Right lobe of liver (tissue), 6 donors: Measurements from ENCODE around the gene UNC5B. TPM values are rescaled to one million over a fixed set of nuclear protein-coding genes. Genes with fewer than 3 reads are reported as not detected.

Experiments
- ATAC-seq, 4 donors: fragments of 200-7000 bp; cut with Tn5 transposase; one replicate each; pipeline ENCODE4 v1.9.1; 2020; ENCODE audit warnings: mild to moderate bottlenecking in 4 of 4, moderate library complexity in 4 of 4
- DNase-seq, 3 donors: peaks; one replicate each; pipeline ENCODE4 v3.0.0-alpha.2; 2020
- H3K27ac ChIP-seq, 3 donors: fragments of 200-600 bp; one replicate each; pipeline ENCODE4 v1.8.0; 2022
- H3K27me3 ChIP-seq, 2 donors: fragments of 200-600 bp; one replicate each; pipeline ENCODE4 v1.8.0; 2022
- H3K36me3 ChIP-seq, 4 donors: fragments of 200-600 bp; sonication (generic) in 1 of 4; one replicate each; pipeline versions ENCODE4 v1.5.1 to v1.8.0; 2017 to 2022; ENCODE audit warnings: control low read depth in 1 of 4
- H3K4me1 ChIP-seq, 4 donors: fragments of 200-600 bp; sonication (generic) in 1 of 4; one replicate each; pipeline versions ENCODE4 v1.5.1 to v1.8.0; 2017 to 2022; ENCODE audit warnings: control low read depth in 1 of 4
- H3K4me3 ChIP-seq, 3 donors: fragments of 200-600 bp; one replicate each; pipeline ENCODE4 v1.8.0; 2022
- H3K9me3 ChIP-seq, 4 donors: fragments of 200-600 bp; sonication (generic) in 1 of 4; one replicate each; pipeline versions ENCODE4 v1.5.1 to v1.8.0; 2017 to 2022; ENCODE audit warnings: control low read depth in 1 of 4
- CTCF ChIP-seq, 4 donors: fragments of 200-600 bp in 3 of 4; fragments of 450-650 bp in 1 of 4; IDR thresholded peaks; one replicate each; pipeline versions ENCODE4 v1.5.1 to v1.8.0; 2016 to 2022; ENCODE audit warnings: antibody characterized with exemption in 4 of 4, mild to moderate bottlenecking in 2 of 4
- POLR2A ChIP-seq: fragments of 450-650 bp; IDR thresholded peaks from one replicate; pipeline ENCODE4 v1.6.1; 2017; ENCODE audit warnings: antibody characterized with exemption, mild to moderate bottlenecking
- WGBS: methylation state at CpG from one replicate; pipeline ENCODE4 v1.1.6; 2018; ENCODE audit warnings: low coverage, low lambda C conversion rate; ENCODE audit not compliant: insufficient coverage; ENCODE audit errors: missing lambda C conversion rate; 5-methylcytosine and 5-hydroxymethylcytosine counted together
- intact Hi-C, 2 donors: fragments of 100-400 bp; cut with DNase I; formaldehyde crosslinking; loops; one replicate each; pipeline versions ENCODE4 v1.11.2 to v1.14.1; 2022
- total RNA-seq, 6 experiments: library from RNA; depleted of rRNA in 2 of 6; stranded (reverse); fragments of >200 nt in 2 of 6; fragmentation: NEBNext Ultra II Directional in 3 of 6; extraction: Animal tissue kit (Norgen Biotek cat#: 25700) in 3 of 6; gene quantifications; one replicate each; pipeline versions ENCODE4 v1.1.0 to v1.2.4, GENCODE V29; 2016 to 2023
- donor health status: DM: no; HTN: yes; CAD: no.
- donor health status: DM: no; HTN: no; CAD: no.
- donor health status: DM: no; HTN: no; CAD: no.
- donor health status: DM: no; HTN: yes; CAD: no.
- donor health status: DM: no; HTN: yes; CAD: no.

Gene UNC5B
- total RNA-seq, 6 experiments from 2014 or later: 1.0 to 6.2 (median 2.1) TPM

GRCh38 chr10:71230656-71231025, 18.3 kb downstream of the UNC5B start:
- WGBS: no CpG with 5 or more reads among the region's 1 CpG
- ATAC-seq (no peak), DNase-seq (no peak)
- no peaks in the 10 kb centered on the region for H3K36me3 ChIP-seq
- H3K4me3 ChIP-seq: no peak overlapping the region
- no peaks in the 10 kb centered on the region for H3K27me3 ChIP-seq
- no peak overlapping the region for H3K27ac ChIP-seq
- H3K9me3 ChIP-seq: no peaks in the 10 kb centered on the region
- peaks cover 0 to 9% (median 0%) of the 10 kb centered on the region in 4 donors for H3K4me1 ChIP-seq
- TF ChIP-seq CTCF (IDR thresholded peaks at IDR 0.05): no peak
- no peak for TF ChIP-seq POLR2A
- intact Hi-C loops: no loop called here

GRCh38 chr10:71231206-71231605, 18.8 kb downstream of the UNC5B start:
- TF ChIP-seq POLR2A: no peak
- no peak for TF ChIP-seq CTCF (IDR thresholded peaks at IDR 0.05)
- DNase-seq (no peak), ATAC-seq (no peak)
- Histone ChIP-seq H3K27me3 (no peaks in the 10 kb centered on the region), H3K4me3 (no peak overlapping the region), H3K4me1 (peaks cover 0 to 9% (median 0%) of the 10 kb centered on the region in 4 donors), H3K36me3 (no peaks in the 10 kb centered on the region), H3K9me3 (no peaks in the 10 kb centered on the region), H3K27ac (no peak overlapping the region)
- intact Hi-C loops: no loop called here
- WGBS: 87% methylated on average over 7 of the region's 11 CpGs

GRCh38 chr10:71232089-71232998, 20.0 kb downstream of the UNC5B start:
- TF ChIP-seq POLR2A (no peak), CTCF (IDR thresholded peaks at IDR 0.05) (no peak)
- 52% methylated on average over 5 of the region's 13 CpGs for WGBS
- ATAC-seq (peak in 2 of 4 donors; percentile 19 to 32), DNase-seq (peak in 1 of 3 donors; percentile 36)
- no peak overlapping the region for H3K27ac ChIP-seq
- H3K4me3 ChIP-seq: no peak overlapping the region
- H3K4me1 ChIP-seq: peaks cover 0 to 9% (median 0%) of the 10 kb centered on the region in 4 donors
- no peaks in the 10 kb centered on the region for H3K9me3 ChIP-seq
- H3K36me3 ChIP-seq: no peaks in the 10 kb centered on the region
- H3K27me3 ChIP-seq: no peaks in the 10 kb centered on the region
- intact Hi-C loops: no loop called here

GRCh38 chr10:71233482-71233892, 21.1 kb downstream of the UNC5B start:
- Histone ChIP-seq H3K9me3 (no peaks in the 10 kb centered on the region), H3K4me3 (no peak overlapping the region), H3K27me3 (no peaks in the 10 kb centered on the region), H3K4me1 (peaks cover 0 to 9% (median 0%) of the 10 kb centered on the region in 4 donors), H3K27ac (no peak overlapping the region), H3K36me3 (no peaks in the 10 kb centered on the region)
- 64% methylated on average over 3 of the region's 3 CpGs for WGBS
- no peak for ATAC-seq
- no peak for TF ChIP-seq POLR2A
- TF ChIP-seq CTCF (IDR thresholded peaks at IDR 0.05): no peak
- intact Hi-C loops: no loop called here
- no peak for DNase-seq
